ENCODE measurements around the gene COL4A3.

The COL4A3 gene

GRCh38 chr2:227295806-227296205, 131.4 kb downstream of the COL4A3 start:
- Histone ChIP-seq H3K36me3 (ENCODE audit: insufficient read depth, low read length) (no peaks in the 10 kb centered on the region), H3K4me3 (ENCODE audit: low read length) (no peak overlapping the region), H3K9me3 (ENCODE audit: low read length) (no peaks in the 10 kb centered on the region), H3K27me3 (ENCODE audit: insufficient read depth, low read length) (no peaks in the 10 kb centered on the region), H2AFZ (ENCODE audit: low read depth, low read length) (no peak overlapping the region), H3K4me1 (ENCODE audit: insufficient read depth, low read length) (no peaks in the 10 kb centered on the region)

GRCh38 chr2:227296671-227297405, 132.4 kb downstream of the COL4A3 start:
- H3K4me1 ChIP-seq (ENCODE audit: insufficient read depth, low read length) = no peaks in the 10 kb centered on the region
- H3K27me3 ChIP-seq (ENCODE audit: insufficient read depth, low read length) = no peaks in the 10 kb centered on the region
- H3K36me3 ChIP-seq (ENCODE audit: insufficient read depth, low read length) = no peaks in the 10 kb centered on the region
- no peaks in the 10 kb centered on the region for H3K9me3 ChIP-seq (ENCODE audit: low read length)
- no peak overlapping the region for H2AFZ ChIP-seq (ENCODE audit: low read depth, low read length)
- no peak overlapping the region for H3K4me3 ChIP-seq (ENCODE audit: low read length)

GRCh38 chr2:227301523-227301922, 137.1 kb downstream of the COL4A3 start:
- no peaks in the 10 kb centered on the region for H3K4me1 ChIP-seq (ENCODE audit: insufficient read depth, low read length)
- no peak overlapping the region for H3K4me3 ChIP-seq (ENCODE audit: low read length)
- no peaks in the 10 kb centered on the region for H3K9me3 ChIP-seq (ENCODE audit: low read length)
- no peaks in the 10 kb centered on the region for H3K27me3 ChIP-seq (ENCODE audit: insufficient read depth, low read length)
- no peak overlapping the region for H2AFZ ChIP-seq (ENCODE audit: low read depth, low read length)
- no peaks in the 10 kb centered on the region for H3K36me3 ChIP-seq (ENCODE audit: insufficient read depth, low read length)

- no peaks in the 10 kb centered on the region for H3K36me3 ChIP-seq (ENCODE audit: insufficient read depth, low read length)
- no peak overlapping the region for H3K4me3 ChIP-seq (ENCODE audit: low read length)
- H3K4me1 ChIP-seq (ENCODE audit: insufficient read depth, low read length) = no peaks in the 10 kb centered on the region
Observed at GRCh38 chr2:227308784-227309183, 144.4 kb downstream of the COL4A3 start.

GRCh38 chr2:227310756-227311110, 146.3 kb downstream of the COL4A3 start:
- Histone ChIP-seq H2AFZ (ENCODE audit: low read depth, low read length) (no peak overlapping the region), H3K27me3 (ENCODE audit: insufficient read depth, low read length) (no peaks in the 10 kb centered on the region), H3K36me3 (ENCODE audit: insufficient read depth, low read length) (no peaks in the 10 kb centered on the region), H3K9me3 (ENCODE audit: low read length) (no peaks in the 10 kb centered on the region), H3K4me1 (ENCODE audit: insufficient read depth, low read length) (no peaks in the 10 kb centered on the region), H3K4me3 (ENCODE audit: low read length) (no peak overlapping the region)

More at GRCh38 chr2:227308784-227309183, 144.4 kb downstream of the COL4A3 start:
- Histone ChIP-seq H2AFZ (ENCODE audit: low read depth, low read length) (no peak overlapping the region), H3K9me3 (ENCODE audit: low read length) (no peaks in the 10 kb centered on the region), H3K27me3 (ENCODE audit: insufficient read depth, low read length) (no peaks in the 10 kb centered on the region)

GRCh38 chr2:227311861-227312506, 147.6 kb downstream of the COL4A3 start:
- Histone ChIP-seq H3K27me3 (ENCODE audit: insufficient read depth, low read length) (no peaks in the 10 kb centered on the region), H3K9me3 (ENCODE audit: low read length) (no peaks in the 10 kb centered on the region), H3K4me3 (ENCODE audit: low read length) (no peak overlapping the region), H3K4me1 (ENCODE audit: insufficient read depth, low read length) (no peaks in the 10 kb centered on the region), H3K36me3 (ENCODE audit: insufficient read depth, low read length) (no peaks in the 10 kb centered on the region), H2AFZ (ENCODE audit: low read depth, low read length) (no peak overlapping the region)

- Histone ChIP-seq H3K27me3 (ENCODE audit: insufficient read depth, low read length) (no peaks in the 10 kb centered on the region), H3K4me3 (ENCODE audit: low read length) (no peak overlapping the region), H3K36me3 (ENCODE audit: insufficient read depth, low read length) (no peaks in the 10 kb centered on the region), H3K9me3 (ENCODE audit: low read length) (no peaks in the 10 kb centered on the region), H2AFZ (ENCODE audit: low read depth, low read length) (no peak overlapping the region), H3K4me1 (ENCODE audit: insufficient read depth, low read length) (no peaks in the 10 kb centered on the region)
Observed at GRCh38 chr2:227312579-227312978, 148.2 kb downstream of the COL4A3 start.

GRCh38 chr2:227313310-227313709, 148.9 kb downstream of the COL4A3 start:
- Histone ChIP-seq H3K4me1 (ENCODE audit: insufficient read depth, low read length) (no peaks in the 10 kb centered on the region), H3K36me3 (ENCODE audit: insufficient read depth, low read length) (no peaks in the 10 kb centered on the region), H2AFZ (ENCODE audit: low read depth, low read length) (no peak overlapping the region), H3K27me3 (ENCODE audit: insufficient read depth, low read length) (no peaks in the 10 kb centered on the region), H3K4me3 (ENCODE audit: low read length) (no peak overlapping the region), H3K9me3 (ENCODE audit: low read length) (no peaks in the 10 kb centered on the region)

GRCh38 chr2:227317834-227318233, 153.4 kb downstream of the COL4A3 start:
- Histone ChIP-seq H3K4me1 (ENCODE audit: insufficient read depth, low read length) (no peaks in the 10 kb centered on the region), H3K27me3 (ENCODE audit: insufficient read depth, low read length) (no peaks in the 10 kb centered on the region), H3K4me3 (ENCODE audit: low read length) (no peak overlapping the region), H3K9me3 (ENCODE audit: low read length) (peaks cover 5% of the 10 kb centered on the region), H3K36me3 (ENCODE audit: insufficient read depth, low read length) (no peaks in the 10 kb centered on the region), H2AFZ (ENCODE audit: low read depth, low read length) (no peak overlapping the region)

- Histone ChIP-seq H3K4me3 (ENCODE audit: low read length) (no peak overlapping the region), H3K4me1 (ENCODE audit: insufficient read depth, low read length) (no peaks in the 10 kb centered on the region), H3K27me3 (ENCODE audit: insufficient read depth, low read length) (no peaks in the 10 kb centered on the region), H3K36me3 (ENCODE audit: insufficient read depth, low read length) (no peaks in the 10 kb centered on the region), H3K9me3 (ENCODE audit: low read length) (peaks cover 5% of the 10 kb centered on the region), H2AFZ (ENCODE audit: low read depth, low read length) (no peak overlapping the region)
Observed at GRCh38 chr2:227320305-227321094, 156.1 kb downstream of the COL4A3 start.

- Histone ChIP-seq H2AFZ (ENCODE audit: low read depth, low read length) (no peak overlapping the region), H3K4me1 (ENCODE audit: insufficient read depth, low read length) (peaks cover 15% of the 10 kb centered on the region), H3K36me3 (ENCODE audit: insufficient read depth, low read length) (no peaks in the 10 kb centered on the region), H3K9me3 (ENCODE audit: low read length) (peaks cover 5% of the 10 kb centered on the region), H3K27me3 (ENCODE audit: insufficient read depth, low read length) (no peaks in the 10 kb centered on the region), H3K4me3 (ENCODE audit: low read length) (no peak overlapping the region)
Observed at GRCh38 chr2:227322530-227323205, 158.2 kb downstream of the COL4A3 start.

- peaks cover 21% of the 10 kb centered on the region for H3K4me1 ChIP-seq (ENCODE audit: insufficient read depth, low read length)
- peaks cover 5% of the 10 kb centered on the region for H3K9me3 ChIP-seq (ENCODE audit: low read length)
- no peak overlapping the region for H2AFZ ChIP-seq (ENCODE audit: low read depth, low read length)
- H3K4me3 ChIP-seq (ENCODE audit: low read length) = no peak overlapping the region
- no peaks in the 10 kb centered on the region for H3K27me3 ChIP-seq (ENCODE audit: insufficient read depth, low read length)
- no peaks in the 10 kb centered on the region for H3K36me3 ChIP-seq (ENCODE audit: insufficient read depth, low read length)
Observed at GRCh38 chr2:227323818-227324217, 159.4 kb downstream of the COL4A3 start.

GRCh38 chr2:227324642-227324994, 160.2 kb downstream of the COL4A3 start:
- Histone ChIP-seq H2AFZ (ENCODE audit: low read depth, low read length) (peak overlapping the region; percentile 98), H3K36me3 (ENCODE audit: insufficient read depth, low read length) (peaks cover 7% of the 10 kb centered on the region), H3K27me3 (ENCODE audit: insufficient read depth, low read length) (no peaks in the 10 kb centered on the region), H3K9me3 (ENCODE audit: low read length) (peaks cover 5% of the 10 kb centered on the region), H3K4me3 (ENCODE audit: low read length) (peak overlapping the region; percentile 87), H3K4me1 (ENCODE audit: insufficient read depth, low read length) (peaks cover 24% of the 10 kb centered on the region)
